GM12878 (cell line): ENCODE results near the gene ATP6V0C. TPM values are rescaled to one million over a fixed set of nuclear protein-coding genes. Genes with fewer than 3 reads are reported as not detected.

Source experiments
- ATAC-seq: fragments of 200-7000 bp; cut with Tn5 transposase; 3 replicates; pipeline ENCODE4 v1.9.1; 2020; ENCODE audit warnings: mild to moderate bottlenecking, moderate library complexity
- BruUV-seq: library from RNA; stranded (reverse); fragments of 400-500 nt; replicated peaks from 2 replicates; lab custom pipeline; 2021; lab: Mats Ljungman, UMichigan
- CTCF ChIA-PET: fragments of 300-600 bp; sonication (Branson Sonifier 250); formaldehyde crosslinking; extraction: SDS; loops from one replicate; lab custom pipeline; 2021; ENCODE audit warnings: inconsistent platforms; lab: Yijun Ruan, JAX
- POLR2A ChIA-PET: fragments of 350-600 bp; formaldehyde crosslinking; extraction: SDS; loops from one replicate; lab custom pipeline; 2021; ENCODE audit warnings: inconsistent platforms; lab: Charles Lee
- RAD21 ChIA-PET: fragments of 300-600 bp; sonication (Branson Sonifier 250); formaldehyde crosslinking; loops from one replicate; lab custom pipeline; 2023; ENCODE audit warnings: antibody characterized with exemption; ENCODE audit not compliant: unreplicated experiment; lab: Charles Lee
- SMC1A ChIA-PET: fragments of 300-600 bp; sonication (Branson Sonifier 250); formaldehyde crosslinking; loops from one replicate; lab custom pipeline; 2023; ENCODE audit not compliant: unreplicated experiment, uncharacterized antibody; lab: Charles Lee
- DNase-seq: peaks from one replicate; pipeline ENCODE4 v3.0.0-alpha.2; 2011; ENCODE audit warnings: low read depth, low spot score
- FAIRE-seq: peaks from 3 replicates; lab custom pipeline; 2011; peaks lifted over from hg19 to GRCh38; lab: Jason Lieb, UNC
- H2AFZ ChIP-seq: 2 replicates; pipeline ENCODE4 v1.6.0; 2011; ENCODE audit warnings: low read depth, low read length, control low read depth; ENCODE audit not compliant: control insufficient read depth
- H3K27ac ChIP-seq: 2 replicates; pipeline ENCODE4 v1.5.1; 2011; ENCODE audit warnings: control low read depth; ENCODE audit not compliant: control insufficient read depth, insufficient read depth
- H3K27me3 ChIP-seq, 2 experiments: replicated peaks in 1 of 2; 2 replicates each; pipeline versions ENCODE4 v1.6.0 to v1.6.1; 2011; ENCODE audit warnings: low read length in 1 of 2; ENCODE audit not compliant: control insufficient read depth in 2 of 2, insufficient read depth in 2 of 2
- H3K36me3 ChIP-seq, 2 experiments: 2 replicates each; pipeline ENCODE4 v1.5.1; 2011; ENCODE audit warnings: low read length in 1 of 2; ENCODE audit not compliant: control insufficient read depth in 2 of 2, insufficient read depth in 2 of 2
- H3K4me1 ChIP-seq: 2 replicates; pipeline ENCODE4 v1.6.1; 2011; ENCODE audit warnings: mild to moderate bottlenecking, low read length, moderate library complexity, mixed read lengths; ENCODE audit not compliant: control insufficient read depth, insufficient read depth
- H3K4me2 ChIP-seq: 2 replicates; pipeline ENCODE4 v1.6.0; 2011; ENCODE audit warnings: control low read depth; ENCODE audit not compliant: control insufficient read depth, insufficient read depth
- H3K4me3 ChIP-seq: fragments of 200-600 bp; sonication (generic); 2 replicates; pipeline ENCODE4 v1.5.1; 2016
- H3K79me2 ChIP-seq: 2 replicates; pipeline ENCODE4 v1.6.0; 2011; ENCODE audit warnings: low read length; ENCODE audit not compliant: control insufficient read depth, insufficient read depth
- H3K9ac ChIP-seq: 2 replicates; pipeline ENCODE4 v1.8.0; 2011; ENCODE audit warnings: low read length, control low read depth, mixed read lengths; ENCODE audit not compliant: control insufficient read depth, insufficient read depth
- H3K9me3 ChIP-seq: replicated peaks from 3 replicates; pipeline ENCODE4 v1.5.1; 2011; ENCODE audit warnings: mild to moderate bottlenecking, low read length; ENCODE audit not compliant: control insufficient read depth, insufficient read depth
- H4K20me1 ChIP-seq: 2 replicates; pipeline ENCODE4 v1.6.0; 2011; ENCODE audit not compliant: control insufficient read depth, insufficient read depth
- TCF12 ChIP-seq: IDR thresholded peaks from 2 replicates; pipeline ENCODE4 v1.6.1; 2011; ENCODE audit warnings: low read depth, mild to moderate bottlenecking, low read length
- ZBTB4 ChIP-seq: fragments of 450-650 bp; formaldehyde crosslinking; IDR thresholded peaks from 2 replicates; pipeline ENCODE4 v1.4.0; 2022; ENCODE audit warnings: mild to moderate bottlenecking, moderate library complexity
- WGBS: methylation state at CpG from one replicate; pipeline ENCODE4 v1.1.6; 2016; ENCODE audit warnings: low lambda C conversion rate; ENCODE audit not compliant: insufficient replicate concordance, insufficient coverage; ENCODE audit errors: missing lambda C conversion rate; 5-methylcytosine and 5-hydroxymethylcytosine counted together
- in situ Hi-C: fragments of 300-500 bp; cut with MboI; formaldehyde crosslinking; loops from 9 replicates; pipeline ENCODE4 v1.14.3; 2018; ENCODE audit warnings: mixed read lengths
- intact Hi-C: fragments of 100-400 bp; cut with micrococcal nuclease; formaldehyde crosslinking; loops from one replicate; pipeline ENCODE4 v1.14.2; 2022; ENCODE audit not compliant: unreplicated experiment
- polyA plus RNA-seq, 11 experiments: library from polyadenylated mRNA; depleted of rRNA in 4 of 11; unstranded in 6 of 11; stranded (reverse) in 5 of 11; fragments of >200 nt; fragmentation: Nextera tagmentation in 4 of 11; fragmentation: Illumina TruSeq in 1 of 11; extraction: Ambion mirVana in 4 of 11; extraction: Trizol in 1 of 11; gene quantifications; 1 replicate in 1 of 11; 2 replicates in 10 of 11; pipeline versions ENCODE4 v1.2.1 to v1.2.3, GENCODE V29; 2011 to 2016; ENCODE audit warnings: inconsistent platforms in 2 of 11, missing spikeins in 2 of 11, low read depth in 1 of 11
- total RNA-seq, 4 experiments: library from RNA; depleted of rRNA in 3 of 4; stranded (reverse); fragments of >200 nt in 3 of 4; fragmentation: Illumina TruSeq in 1 of 4; extraction: Trizol in 1 of 4; gene quantifications; 2 replicates each; pipeline versions ENCODE4 v1.2.1 to v1.2.3, GENCODE V29; 2013 to 2021

The ATP6V0C gene
- total and polyA plus RNA-seq, 10 of the 15 experiments (the other 5 are each of a cell fraction or from before 2014, with no cell fraction given) = 2.4 to 135 (median 18.4) TPM

- ChIA-PET POLR2A (interaction anchor here (0.6 kb wide), 1 partner anchor 21 kb away, joined by 4 read pairs; no protein-coding TSS in a partner anchor), RAD21 (no interaction called here), SMC1A (no interaction called here), CTCF (interaction anchor here (1.4 to 1.6 kb wide), 2 partner anchors 12 to 194 kb away, joined by 3 read pairs; no protein-coding TSS in a partner anchor)
- BruUV-seq = no TSS peak
- H3K79me2 ChIP-seq = no peaks in the 10 kb centered on the region
- FAIRE-seq = no peak
- no peaks in the 10 kb centered on the region for H3K9me3 ChIP-seq
- H3K27ac ChIP-seq = no peak overlapping the region
- WGBS = 96% methylated on average over 16 of the region's 16 CpGs
- no peak overlapping the region for H3K4me3 ChIP-seq
- in situ Hi-C loops = no loop called here
- no peaks in the 10 kb centered on the region for H4K20me1 ChIP-seq
- no peaks in the 10 kb centered on the region for H3K27me3 ChIP-seq
- DNase-seq = no peak
- intact Hi-C loops = loop anchor here (5.0 kb wide), 1 partner anchor 147 kb away; the partner anchor contains the start of gene ABCA3
- H3K9ac ChIP-seq = no peak overlapping the region
- no peak overlapping the region for H2AFZ ChIP-seq
- no peak overlapping the region for H3K4me2 ChIP-seq
- H3K36me3 ChIP-seq = no peaks in the 10 kb centered on the region; a peak in 1 of 4 replicates
- peaks cover 16% of the 10 kb centered on the region for H3K4me1 ChIP-seq
- ATAC-seq = no peak
- TF ChIP-seq TCF12 (no peak), ZBTB4 (CRISPR knock-in tag) (no peak)
Observed at GRCh38 chr16:2489581-2489980, 24.2 kb upstream of the ATP6V0C start.
